HG03354 (cell line): ENCODE measurements around the gene FNDC5.

Experiments used
- ATAC-seq: cut with Tn5 transposase; IDR thresholded peaks from one replicate; pipeline ENCODE4 v1.9.1; 2021; ENCODE audit warnings: mild to moderate bottlenecking; ENCODE audit not compliant: unreplicated experiment, poor library complexity, severe bottlenecking

The FNDC5 gene

DNA sequence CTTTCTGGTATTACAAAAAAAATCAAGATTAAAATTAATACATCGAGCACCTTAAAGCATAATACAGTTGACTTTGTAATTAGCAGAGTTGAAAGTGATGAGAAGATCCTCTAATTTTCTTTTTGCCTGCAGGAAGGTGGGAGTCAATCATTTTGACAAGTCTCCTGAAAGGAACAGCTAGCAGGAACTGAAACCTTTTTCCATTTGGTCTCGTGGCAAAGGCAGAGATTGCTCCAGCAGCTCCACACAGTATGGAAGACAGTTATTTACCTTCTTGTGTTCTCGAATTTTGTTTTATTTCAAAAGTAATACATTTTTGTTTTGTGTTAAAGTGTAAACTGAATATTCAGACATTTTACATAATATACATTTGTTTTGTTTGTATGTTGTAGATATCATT, 45.5 kb downstream of the FNDC5 start:
- ATAC-seq: no peak

DNA sequence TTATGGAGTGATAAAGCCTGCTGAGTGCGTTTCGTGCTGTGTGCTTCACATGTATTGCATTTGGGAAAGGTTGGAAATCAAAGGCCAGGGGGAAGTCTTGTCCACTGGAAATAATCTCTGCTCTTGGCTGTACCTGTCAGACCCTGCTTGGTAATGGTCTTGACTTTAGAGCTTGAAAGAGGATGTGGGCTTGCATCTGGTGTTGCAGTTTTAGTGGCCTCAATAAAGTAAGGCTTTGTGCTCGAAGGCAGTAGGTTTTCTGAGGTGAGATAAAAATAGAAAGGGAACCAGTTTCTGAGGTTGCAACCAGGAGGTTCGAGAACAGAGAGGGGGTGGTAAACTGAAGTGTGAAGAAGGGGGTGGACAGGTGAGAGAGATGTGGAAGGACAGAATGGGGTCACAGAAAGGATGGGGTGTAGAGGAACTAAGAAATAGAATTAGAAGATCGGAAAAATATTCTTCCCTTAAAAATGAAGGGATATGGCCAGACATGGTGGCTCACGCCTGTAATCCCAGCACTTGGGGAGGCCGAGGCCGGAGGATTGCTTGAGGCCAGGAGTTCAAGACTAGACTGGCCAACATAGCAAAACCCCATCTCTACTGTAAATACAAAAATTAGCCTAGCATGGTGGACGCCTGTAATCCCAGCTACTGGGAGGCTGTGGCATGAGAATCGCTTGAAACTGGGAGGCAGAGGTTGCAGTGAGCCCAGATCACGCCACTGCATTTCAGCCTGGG, 51.7 kb downstream of the FNDC5 start:
- peak; percentile 35 for ATAC-seq

DNA sequence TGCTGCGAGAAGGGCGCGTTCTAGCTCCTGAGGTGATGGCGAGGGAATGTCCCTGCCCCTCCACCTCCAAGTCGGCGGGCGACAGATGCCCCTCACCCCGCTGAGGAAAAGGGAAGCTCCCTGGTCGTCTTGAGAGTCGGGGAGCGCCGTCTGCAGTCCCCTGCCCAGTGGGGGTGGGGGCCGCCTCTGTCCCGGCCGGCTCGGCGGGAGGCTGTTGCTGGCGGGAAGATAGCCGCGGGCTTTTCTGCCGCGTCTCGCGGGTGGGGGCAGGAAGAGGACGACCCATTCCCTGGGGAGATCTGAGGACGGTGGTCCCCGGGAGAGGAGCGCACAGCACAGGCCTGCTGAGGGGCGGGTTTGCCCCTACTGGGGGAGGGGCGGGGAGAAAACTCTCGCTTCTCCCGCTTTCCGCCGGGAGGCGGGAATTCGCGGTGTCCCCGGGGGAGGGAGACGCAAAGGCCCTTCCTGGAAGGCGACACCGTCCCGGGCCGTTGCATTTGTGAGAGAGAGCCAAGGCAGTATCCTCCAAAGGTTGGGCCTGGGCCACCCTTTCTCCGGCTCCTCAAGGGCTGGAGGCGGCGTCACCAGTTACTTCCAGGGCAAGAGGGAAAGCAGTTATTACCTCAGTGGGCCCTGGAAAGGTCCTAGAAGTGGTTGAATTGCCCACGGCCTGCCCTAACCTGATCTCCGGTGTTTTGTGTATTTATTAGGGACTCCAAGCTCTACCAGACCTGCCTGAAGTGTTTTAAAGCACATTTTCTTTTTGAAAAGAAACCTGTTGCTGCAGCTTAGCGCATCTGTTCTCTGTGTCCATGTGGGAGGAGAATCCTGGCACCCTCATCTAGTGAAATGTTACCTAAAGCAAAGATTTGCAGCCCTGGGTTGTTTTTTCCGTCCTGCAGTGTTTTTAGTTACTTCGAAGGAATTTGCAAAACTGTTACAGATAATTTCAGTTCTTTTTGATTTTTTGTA, 52.6 kb downstream of the FNDC5 start:
- ATAC-seq: peak; percentile 15

DNA sequence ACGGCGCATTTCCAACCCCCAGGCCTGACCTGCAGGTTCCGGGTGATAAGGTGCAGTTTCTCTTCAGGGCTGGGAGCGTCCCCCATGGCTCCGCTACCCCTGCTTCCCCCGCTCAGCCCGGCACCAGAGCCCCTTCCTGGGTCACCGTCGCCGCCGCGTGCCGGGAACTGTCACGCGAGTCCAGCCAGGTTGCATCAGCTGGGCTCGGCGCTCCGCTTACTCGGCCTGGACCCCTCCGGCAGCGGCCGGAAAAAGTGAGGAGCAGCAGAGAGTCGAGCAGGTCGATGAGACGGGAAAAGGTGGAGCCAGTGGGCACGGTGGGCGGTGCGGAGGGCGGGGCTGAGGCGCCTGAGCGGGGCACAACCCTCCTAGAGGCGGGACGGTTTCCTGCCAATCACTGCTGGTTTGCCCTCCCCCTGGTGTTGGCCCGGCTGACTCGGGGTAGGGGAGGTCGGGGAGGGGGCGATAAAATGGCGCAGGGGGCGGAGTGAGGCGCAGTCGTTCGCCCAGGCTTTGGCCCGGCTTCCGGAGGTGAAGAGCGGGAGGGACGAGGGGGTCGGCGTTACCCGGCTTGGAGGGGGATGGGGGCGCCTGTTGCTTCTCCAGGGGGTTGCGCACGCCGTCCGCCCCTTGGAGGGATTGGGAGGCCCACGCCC, 53.4 kb downstream of the FNDC5 start, which contains the start of the genes S100PBP and YARS1:
TSS of gene S100PBP (plus strand) at position 495 of the 656 bp plus-strand sequence. CDS start 8,447 bp downstream, outside the sequence.
TSS of gene YARS1 (minus strand) at position 200 of the 656 bp plus-strand sequence. CDS start at position 86, 114 bp downstream.
- ATAC-seq: peak; percentile 85

DNA sequence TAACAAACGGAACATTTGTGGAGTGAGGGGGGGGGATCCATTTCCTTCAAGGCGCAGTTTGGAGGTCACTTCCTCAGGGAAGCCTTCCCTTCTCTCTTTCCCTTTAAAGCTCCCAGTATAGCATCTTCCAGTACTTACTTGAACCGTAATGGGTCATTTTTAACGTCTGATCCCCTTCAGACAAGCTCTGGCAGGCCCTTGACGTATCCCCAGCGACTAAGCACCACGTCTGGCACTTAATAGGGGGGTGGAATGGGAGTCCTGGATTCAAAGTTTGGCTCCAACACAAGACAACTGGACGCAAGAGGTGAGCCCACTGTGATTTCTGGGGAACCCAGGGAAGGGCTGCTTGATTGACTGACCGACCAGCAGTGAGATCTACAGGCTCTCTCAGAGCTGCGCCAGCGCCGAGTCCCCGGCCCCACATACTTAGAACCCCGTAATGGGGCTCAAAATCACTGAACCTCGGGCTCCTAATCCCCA, 54.0 kb downstream of the FNDC5 start:
- peak; percentile 25 for ATAC-seq

DNA sequence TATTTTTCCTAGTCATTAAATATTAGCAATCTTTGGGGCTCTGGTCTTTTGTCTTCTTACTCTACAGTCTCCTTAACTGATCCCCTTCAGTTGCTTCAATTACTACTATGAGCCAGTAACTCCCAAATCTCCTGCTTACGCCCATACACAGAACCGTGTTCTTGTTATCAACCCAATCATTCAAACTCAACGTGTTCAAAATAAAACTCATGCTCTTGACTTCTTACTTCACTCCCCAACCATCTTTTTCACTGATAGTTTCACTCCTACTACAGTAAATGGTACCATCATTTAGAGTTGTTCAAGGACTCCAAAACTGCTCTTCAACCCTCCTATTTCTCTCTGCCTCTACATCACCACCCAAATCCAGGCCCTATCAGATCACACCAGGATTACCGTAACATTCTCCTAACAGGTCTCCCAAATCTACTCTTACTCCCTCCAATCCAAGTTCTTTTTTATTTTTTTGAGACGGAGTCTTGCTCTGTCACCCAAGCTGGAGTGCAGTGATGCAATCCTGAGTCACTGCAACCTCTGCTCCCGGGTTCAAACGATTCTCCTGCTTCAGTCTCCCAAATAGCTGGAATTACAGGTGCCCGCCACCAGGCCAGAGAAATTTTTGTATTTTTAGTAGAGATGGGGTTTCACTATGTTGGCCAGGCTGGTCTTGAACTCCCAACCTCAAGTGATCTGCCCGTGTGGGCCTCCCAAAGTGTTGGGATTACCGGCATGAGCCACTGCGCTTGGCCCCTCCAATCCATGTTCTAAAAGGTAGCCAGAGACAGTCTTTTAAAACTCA, 56.6 kb downstream of the FNDC5 start:
- no peak for ATAC-seq
